HG03060 (cell line): Measurements from ENCODE around the gene LIME1.

ENCODE experiments used
- ATAC-seq: cut with Tn5 transposase; IDR thresholded peaks from one replicate; pipeline ENCODE4 v1.9.1; 2021; ENCODE audit warnings: low read depth, moderate number of reproducible peaks; ENCODE audit not compliant: unreplicated experiment

Gene LIME1

DNA sequence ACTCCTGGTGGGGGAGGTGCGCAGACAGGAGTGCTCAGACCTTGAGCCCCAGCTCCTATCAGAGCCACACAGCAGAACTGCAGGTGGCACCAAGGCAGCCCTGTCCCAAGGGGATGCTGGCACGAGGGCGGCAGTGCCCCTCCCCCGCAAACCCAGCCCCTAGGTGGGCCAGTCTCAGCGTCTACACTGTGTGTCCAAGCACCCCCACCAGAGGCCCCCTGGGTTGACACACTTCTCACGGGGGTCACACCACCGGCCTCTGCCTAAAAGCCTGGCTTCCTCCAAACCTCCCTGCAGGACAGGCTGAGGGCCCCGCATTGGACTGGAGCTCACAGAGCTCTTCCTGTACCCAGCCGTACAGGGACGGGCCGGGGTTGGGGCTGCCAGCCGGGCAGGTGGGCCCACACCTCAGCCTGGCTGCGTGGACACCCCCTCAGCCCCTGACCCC, 11.2 kb downstream of the LIME1 start:
- ATAC-seq, result no peak

DNA sequence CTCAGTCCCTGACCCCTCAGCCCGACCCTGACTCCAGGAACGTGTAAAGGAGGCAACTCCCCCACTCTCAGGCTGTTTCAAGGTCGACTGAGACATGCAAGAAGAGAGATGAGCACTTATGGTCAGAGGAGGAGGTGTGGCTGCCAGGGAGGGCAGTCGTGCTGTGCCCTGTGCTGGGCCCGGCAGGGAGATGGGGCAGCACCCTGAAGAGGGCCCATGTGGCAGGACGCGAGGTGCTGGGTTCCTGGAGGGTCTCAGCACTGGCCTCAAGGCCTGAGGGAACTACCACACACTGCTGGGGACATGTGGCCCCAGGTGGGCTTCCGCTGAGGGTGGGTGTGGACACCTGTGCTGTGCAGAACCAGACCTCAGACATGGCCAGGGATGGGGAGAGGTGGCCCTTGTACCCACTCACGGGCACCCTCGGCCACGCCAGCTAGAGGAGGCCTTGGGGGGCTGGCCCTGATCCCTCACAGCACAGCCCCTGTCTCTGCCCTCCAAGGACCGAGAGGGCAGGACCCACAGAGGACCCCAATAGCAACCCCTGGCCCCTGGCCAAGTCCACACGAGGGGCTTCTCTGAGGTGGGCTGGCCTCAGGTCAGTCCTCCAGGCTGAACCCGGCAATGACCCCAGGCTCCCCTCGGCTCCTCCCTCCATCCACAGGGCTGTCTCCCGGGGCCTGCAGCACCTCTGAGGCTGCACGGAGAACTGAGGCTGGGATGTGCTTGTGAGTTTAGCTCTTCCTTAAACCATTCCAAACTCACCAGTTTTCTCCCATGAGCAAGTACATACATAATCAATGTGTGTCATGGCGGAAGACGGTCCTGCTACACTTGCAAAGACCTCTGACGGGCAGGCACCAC, 11.8 kb downstream of the LIME1 start:
- ATAC-seq, result no peak

DNA sequence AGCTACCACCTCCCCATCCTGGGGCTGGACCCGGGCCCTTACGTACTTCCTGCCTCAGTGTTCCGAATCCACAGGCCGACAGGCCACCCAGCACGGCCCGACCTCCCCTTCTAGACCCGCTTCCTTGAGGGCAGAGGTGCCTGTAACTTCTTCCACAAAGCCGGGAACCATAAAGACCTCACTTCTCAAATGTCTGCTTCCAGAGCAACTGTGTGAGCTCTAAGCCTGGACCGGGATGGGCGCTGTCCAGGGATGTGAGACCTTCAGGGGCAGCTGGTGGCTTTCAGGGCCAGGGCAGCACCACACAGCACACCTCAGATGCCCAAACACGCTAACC, 12.4 kb downstream of the LIME1 start:
- no peak for ATAC-seq

GRCh38 chr20:63749597-63750508, 13.4 kb downstream of the LIME1 start:
- no peak for ATAC-seq

DNA sequence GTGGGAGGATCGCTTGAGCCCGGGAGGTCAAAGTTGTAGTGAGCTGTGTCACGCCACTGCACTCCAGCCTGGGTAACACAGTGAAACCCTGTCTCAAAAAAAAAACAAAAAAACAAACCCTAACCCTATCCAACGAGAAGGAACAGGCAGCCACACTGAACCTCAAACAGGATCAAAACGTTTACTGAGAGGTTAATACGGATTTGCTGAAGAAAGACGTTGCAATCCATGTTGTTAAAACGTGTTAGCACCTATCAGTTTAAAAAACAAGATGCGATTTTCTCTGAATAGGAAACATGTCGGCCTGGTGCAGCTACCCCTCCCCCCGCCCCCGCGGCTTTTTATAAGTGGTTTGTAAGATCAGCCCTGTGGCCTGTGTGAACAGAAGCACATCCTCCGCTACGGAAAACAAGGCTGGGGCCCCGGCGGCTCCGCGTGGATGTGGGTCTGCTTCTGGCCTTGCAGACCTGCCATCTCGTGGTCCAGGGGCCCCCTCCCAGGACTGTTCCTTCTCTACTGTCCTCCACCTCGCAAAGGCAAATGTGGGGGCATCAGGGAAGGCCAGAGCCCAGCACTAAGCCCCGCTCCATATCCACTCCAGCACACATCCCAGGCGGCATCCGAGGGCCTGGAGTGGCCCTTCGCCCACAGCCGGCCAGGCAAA, 14.5 kb downstream of the LIME1 start:
- ATAC-seq, result no peak

- no peak for ATAC-seq
Observed at GRCh38 chr20:63751471-63752271, 15.2 kb downstream of the LIME1 start.

DNA sequence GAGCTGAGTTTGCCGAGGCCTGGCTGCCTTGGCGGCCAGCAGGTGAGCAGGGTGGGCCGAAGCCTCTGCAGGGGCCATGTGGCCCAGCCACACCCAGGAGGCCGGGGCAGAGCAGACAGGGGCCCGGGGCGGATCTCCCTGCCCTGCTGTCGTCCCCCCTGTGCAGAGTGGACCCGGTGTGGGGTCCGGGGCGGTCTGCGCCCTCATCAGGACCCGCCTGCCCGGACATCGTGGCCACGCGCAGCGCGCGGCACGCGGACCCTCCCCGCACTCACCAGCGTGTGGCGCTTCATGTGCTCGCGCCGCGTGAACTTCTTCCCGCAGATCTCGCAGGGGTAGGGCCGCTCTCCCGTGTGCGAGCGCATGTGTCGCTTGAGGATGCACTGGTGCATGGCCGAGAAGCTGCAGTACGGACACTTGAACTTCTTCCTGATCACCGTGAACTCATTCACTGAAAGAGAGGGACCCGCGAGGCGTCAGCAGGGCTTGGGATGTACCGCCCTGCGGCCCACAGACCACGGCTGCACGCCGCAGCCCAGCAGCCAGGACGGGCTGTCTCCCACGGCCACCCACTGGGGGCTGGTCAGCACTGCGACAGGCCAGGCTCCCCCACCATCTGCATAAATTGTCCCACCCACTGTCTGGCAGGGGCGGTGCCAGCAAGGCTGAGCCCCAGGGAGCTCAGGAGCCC, 16.1 kb downstream of the LIME1 start:
- no peak for ATAC-seq

DNA sequence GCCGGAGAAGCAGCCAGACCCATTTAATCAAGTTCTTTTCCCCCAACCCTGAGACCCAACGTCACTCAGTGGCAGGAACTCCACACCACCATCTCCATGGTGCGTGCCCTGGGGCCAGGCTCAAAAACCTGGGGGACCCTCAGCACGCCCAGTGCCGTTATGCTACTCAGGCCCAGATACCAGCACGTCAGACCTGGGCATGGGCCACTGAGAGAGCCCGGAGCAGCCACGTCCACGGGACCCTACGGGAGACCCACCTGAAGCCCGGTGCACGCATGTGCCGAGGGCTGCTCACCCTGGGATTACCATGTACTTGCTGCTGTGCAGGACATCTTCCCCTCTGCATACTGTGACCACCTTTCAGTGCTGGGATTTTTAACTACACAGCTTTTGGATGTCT, 16.9 kb downstream of the LIME1 start:
- ATAC-seq, result no peak

GRCh38 chr20:63754008-63754407, 17.5 kb downstream of the LIME1 start:
- ATAC-seq, result no peak

- ATAC-seq, result no peak
Observed at GRCh38 chr20:63755933-63756647, 19.6 kb downstream of the LIME1 start.

- no peak for ATAC-seq
Observed at GRCh38 chr20:63756648-63756991, 20.2 kb downstream of the LIME1 start.

DNA sequence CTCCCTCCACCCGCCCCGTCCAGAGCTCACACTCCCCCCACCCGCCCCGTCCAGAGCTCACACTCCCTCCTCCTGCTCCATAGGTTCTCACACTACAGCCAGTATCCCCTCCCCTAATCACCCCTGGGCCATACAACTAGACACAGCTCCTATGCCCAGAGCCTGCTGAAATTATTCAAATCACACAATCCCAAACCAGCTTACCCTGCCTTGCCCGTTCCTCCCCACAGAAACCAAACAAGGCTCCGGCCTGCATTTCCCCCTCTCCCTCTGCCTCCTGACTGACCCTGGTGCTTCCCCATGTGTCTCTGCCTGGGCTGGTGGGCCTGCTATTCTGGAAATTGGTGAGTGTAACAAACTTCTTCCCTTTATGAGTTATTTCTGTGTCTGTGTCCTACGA, 21.7 kb downstream of the LIME1 start:
- no peak for ATAC-seq

GRCh38 chr20:63759377-63759901, 23.0 kb downstream of the LIME1 start:
- no peak for ATAC-seq

GRCh38 chr20:63765082-63765873, 28.8 kb downstream of the LIME1 start:
- no peak for ATAC-seq

DNA sequence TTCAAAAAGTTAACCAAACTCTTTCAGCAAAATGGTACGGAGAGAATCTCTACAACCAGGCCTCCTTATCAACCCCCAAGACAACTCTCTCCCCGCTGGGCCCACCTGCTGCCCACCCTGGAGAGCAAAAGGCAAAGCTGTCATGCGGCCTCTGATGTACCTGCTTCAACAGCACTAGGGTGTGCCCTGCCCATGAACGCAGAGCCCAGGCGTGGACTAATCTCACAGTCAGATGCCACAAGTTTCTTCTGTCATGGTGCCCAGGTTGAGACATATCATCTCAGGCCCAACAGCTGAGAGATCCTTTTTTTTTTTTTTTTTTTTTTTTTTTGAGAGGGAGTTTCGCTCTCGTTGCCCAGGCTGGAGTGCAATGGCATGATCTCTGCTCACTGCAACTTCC, 29.4 kb downstream of the LIME1 start:
- ATAC-seq, result no peak

DNA sequence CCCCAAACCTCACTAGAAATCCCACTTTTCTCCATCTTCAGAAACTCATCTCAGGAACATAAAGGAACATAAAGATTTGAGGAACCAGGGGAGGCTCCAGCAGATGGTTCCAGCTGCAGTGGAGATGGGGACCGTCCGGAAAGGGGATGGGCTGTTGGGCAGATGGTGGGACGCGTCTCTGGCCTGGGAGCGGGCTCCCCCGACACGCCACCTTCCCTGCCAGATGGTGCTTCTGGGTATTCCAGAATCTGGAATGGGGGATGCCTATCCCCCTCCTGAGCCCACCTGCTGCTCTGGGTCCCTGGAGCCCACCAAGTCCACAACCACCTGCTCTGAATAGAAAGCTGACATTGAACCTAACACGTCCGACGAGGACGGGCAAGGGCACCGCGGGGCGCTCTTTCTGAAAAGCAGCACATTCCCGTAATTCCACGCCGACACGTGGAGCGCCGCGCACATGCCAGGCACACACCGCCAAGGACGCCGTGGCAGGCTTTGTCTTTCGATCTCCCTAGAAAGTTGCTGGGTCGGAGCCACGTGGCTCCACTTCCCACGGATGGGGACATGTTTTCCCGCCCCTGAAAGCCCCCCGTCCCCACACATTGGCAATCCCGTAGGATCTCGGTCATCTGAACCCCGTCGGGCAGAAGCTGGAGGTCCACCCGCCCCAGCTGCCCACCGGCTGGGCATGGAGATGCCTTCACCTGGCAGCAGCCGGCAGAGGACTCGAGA, 30.4 kb downstream of the LIME1 start:
- no peak for ATAC-seq

DNA sequence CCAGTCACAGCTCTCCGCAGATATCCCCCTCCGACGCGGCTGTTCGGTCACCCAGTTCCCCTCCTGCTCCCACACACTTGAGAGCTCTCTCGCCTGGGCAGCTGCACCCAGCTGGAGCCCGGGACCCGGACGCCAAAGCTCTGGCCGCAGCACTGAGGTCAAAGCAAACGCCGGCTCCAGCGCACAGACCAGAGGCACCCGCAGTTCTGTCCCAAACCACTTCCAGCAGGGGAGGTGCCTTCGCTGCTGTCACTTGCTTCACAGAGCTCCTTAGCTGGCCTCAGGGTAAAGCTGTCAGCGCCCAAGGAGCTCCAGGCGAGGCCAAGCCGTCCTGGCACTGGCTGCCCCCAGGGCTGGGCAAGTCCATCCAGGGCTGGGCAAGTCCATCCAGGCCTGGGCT, 31.0 kb downstream of the LIME1 start:
- no peak for ATAC-seq
